Measurements from ENCODE around the gene CUL9.

CUL9 gene

GRCh38 chr6:43180058-43180457, 1.9 kb upstream of the CUL9 start:
- no peaks in the 10 kb centered on the region for H3K9me3 ChIP-seq (ENCODE audit: control extremely low read depth in 1 of 5, control insufficient read depth in 4 of 5, insufficient read depth in 2 of 5, low read depth in 1 of 5, low read length in 4 of 5)
- no peaks in the 10 kb centered on the region for H3K27me3 ChIP-seq (replicated peaks in 2 of 5; ENCODE audit: control insufficient read depth in 4 of 5, insufficient read depth in 5 of 5, low read length in 4 of 5)
- no peak overlapping the region for H3K27ac ChIP-seq (ENCODE audit: insufficient read depth in 1 of 2, low read depth in 1 of 2, low read length in 2 of 2, poor library complexity in 1 of 2, severe bottlenecking in 2 of 2)
- CTCF ChIA-PET = no interaction called here
- H3K4me3 ChIP-seq (ENCODE audit: control insufficient read depth in 1 of 7, extremely low read depth in 1 of 7, insufficient read depth in 4 of 7, low read depth in 2 of 7, low read length in 6 of 7) = no peak overlapping the region
- H3K36me3 ChIP-seq (ENCODE audit: control insufficient read depth in 4 of 4, insufficient read depth in 4 of 4, low read length in 3 of 4) = peaks cover 7 to 52% (median 33%) of the 10 kb centered on the region in 4 experiments
- DNase-seq = no peak
- H3K4me1 ChIP-seq (ENCODE audit: control extremely low read depth in 1 of 4, control insufficient read depth in 4 of 4, insufficient read depth in 4 of 4, low read length in 3 of 4) = peaks cover 5 to 30% (median 22%) of the 10 kb centered on the region in 4 experiments
- WGBS (ENCODE audit: insufficient coverage) = 94% methylated on average over 5 of the region's 7 CpGs
- POLR2A ChIA-PET = no interaction called here

GRCh38 chr6:43180985-43181384, 1.0 kb upstream of the CUL9 start:
- 100% methylated on average over 2 of the region's 5 CpGs for WGBS (ENCODE audit: insufficient coverage)
- CTCF ChIA-PET = interaction anchor here (0.8 kb wide), 1 partner anchor 11 kb away, joined by 3 read pairs; no protein-coding TSS in a partner anchor

GRCh38 chr6:43181621-43181941, 415 bp upstream of the CUL9 start:
- ChIA-PET POLR2A (interaction anchor here (1.0 kb wide), 1 partner anchor 10 kb away, joined by 3 read pairs; the partner anchor contains the start of gene SRF), CTCF (interaction anchor here (1.2 to 2.4 kb wide), 3 partner anchors 8 to 19 kb away, joined by 4 to 7 read pairs (median 6); no protein-coding TSS in a partner anchor)
- Histone ChIP-seq H3K4me3 (ENCODE audit: control insufficient read depth in 1 of 7, extremely low read depth in 1 of 7, insufficient read depth in 4 of 7, low read depth in 2 of 7, low read length in 6 of 7) (peak overlapping the region in 6 of 7 experiments; percentile 72 to 95 (median 78)), H3K9me3 (ENCODE audit: control extremely low read depth in 1 of 5, control insufficient read depth in 4 of 5, insufficient read depth in 2 of 5, low read depth in 1 of 5, low read length in 4 of 5) (no peaks in the 10 kb centered on the region), H3K27ac (ENCODE audit: insufficient read depth in 1 of 2, low read depth in 1 of 2, low read length in 2 of 2, poor library complexity in 1 of 2, severe bottlenecking in 2 of 2) (peak overlapping the region in 1 of 2 experiments; percentile 67), H3K36me3 (ENCODE audit: control insufficient read depth in 4 of 4, insufficient read depth in 4 of 4, low read length in 3 of 4) (peaks cover 5 to 51% (median 36%) of the 10 kb centered on the region in 4 experiments), H3K4me1 (ENCODE audit: control extremely low read depth in 1 of 4, control insufficient read depth in 4 of 4, insufficient read depth in 4 of 4, low read length in 3 of 4) (peaks cover 0 to 21% (median 18%) of the 10 kb centered on the region in 4 experiments), H3K27me3 (replicated peaks in 2 of 5; ENCODE audit: control insufficient read depth in 4 of 5, insufficient read depth in 5 of 5, low read length in 4 of 5) (no peaks in the 10 kb centered on the region)
- DNase-seq = no peak
- WGBS (ENCODE audit: insufficient coverage) = 72% methylated on average over 9 of the region's 9 CpGs

More at GRCh38 chr6:43180985-43181384, 1.0 kb upstream of the CUL9 start:
- Histone ChIP-seq H3K36me3 (ENCODE audit: control insufficient read depth in 4 of 4, insufficient read depth in 4 of 4, low read length in 3 of 4) (peaks cover 5 to 51% (median 34%) of the 10 kb centered on the region in 4 experiments), H3K27ac (ENCODE audit: insufficient read depth in 1 of 2, low read depth in 1 of 2, low read length in 2 of 2, poor library complexity in 1 of 2, severe bottlenecking in 2 of 2) (no peak overlapping the region), H3K4me3 (ENCODE audit: control insufficient read depth in 1 of 7, extremely low read depth in 1 of 7, insufficient read depth in 4 of 7, low read depth in 2 of 7, low read length in 6 of 7) (no peak overlapping the region), H3K4me1 (ENCODE audit: control extremely low read depth in 1 of 4, control insufficient read depth in 4 of 4, insufficient read depth in 4 of 4, low read length in 3 of 4) (peaks cover 0 to 21% (median 18%) of the 10 kb centered on the region in 4 experiments), H3K27me3 (replicated peaks in 2 of 5; ENCODE audit: control insufficient read depth in 4 of 5, insufficient read depth in 5 of 5, low read length in 4 of 5) (no peaks in the 10 kb centered on the region), H3K9me3 (ENCODE audit: control extremely low read depth in 1 of 5, control insufficient read depth in 4 of 5, insufficient read depth in 2 of 5, low read depth in 1 of 5, low read length in 4 of 5) (no peaks in the 10 kb centered on the region)
- POLR2A ChIA-PET = no interaction called here
- no peak for DNase-seq

- no peak for DNase-seq
- H3K27ac ChIP-seq (ENCODE audit: insufficient read depth in 1 of 2, low read depth in 1 of 2, low read length in 2 of 2, poor library complexity in 1 of 2, severe bottlenecking in 2 of 2) = peak overlapping the region in 1 of 2 experiments; percentile 67
- H3K4me1 ChIP-seq (ENCODE audit: control extremely low read depth in 1 of 4, control insufficient read depth in 4 of 4, insufficient read depth in 4 of 4, low read length in 3 of 4) = peaks cover 0 to 21% (median 18%) of the 10 kb centered on the region in 4 experiments
- peaks cover 9 to 57% (median 46%) of the 10 kb centered on the region in 4 experiments for H3K36me3 ChIP-seq (ENCODE audit: control insufficient read depth in 4 of 4, insufficient read depth in 4 of 4, low read length in 3 of 4)
- 93% methylated on average over 1 of the region's 4 CpGs for WGBS (ENCODE audit: insufficient coverage)
- no peaks in the 10 kb centered on the region for H3K27me3 ChIP-seq (replicated peaks in 2 of 5; ENCODE audit: control insufficient read depth in 4 of 5, insufficient read depth in 5 of 5, low read length in 4 of 5)
- POLR2A ChIA-PET = no interaction called here
- H3K4me3 ChIP-seq (ENCODE audit: control insufficient read depth in 1 of 7, extremely low read depth in 1 of 7, insufficient read depth in 4 of 7, low read depth in 2 of 7, low read length in 6 of 7) = peak overlapping the region in 2 of 7 experiments; percentile 72 to 95
- no peaks in the 10 kb centered on the region for H3K9me3 ChIP-seq (ENCODE audit: control extremely low read depth in 1 of 5, control insufficient read depth in 4 of 5, insufficient read depth in 2 of 5, low read depth in 1 of 5, low read length in 4 of 5)
- CTCF ChIA-PET = interaction anchor here (1.0 to 2.4 kb wide), 4 partner anchors 10 to 36 kb away, joined by 3 to 8 read pairs (median 6); partner anchors contain the start of gene SRF
Measured at GRCh38 chr6:43183441-43183840, 1.4 kb downstream of the CUL9 start.

- Histone ChIP-seq H3K27me3 (replicated peaks in 2 of 5; ENCODE audit: control insufficient read depth in 4 of 5, insufficient read depth in 5 of 5, low read length in 4 of 5) (no peaks in the 10 kb centered on the region), H3K4me1 (ENCODE audit: control extremely low read depth in 1 of 4, control insufficient read depth in 4 of 4, insufficient read depth in 4 of 4, low read length in 3 of 4) (peaks cover 0 to 21% (median 18%) of the 10 kb centered on the region in 4 experiments), H3K9me3 (ENCODE audit: control extremely low read depth in 1 of 5, control insufficient read depth in 4 of 5, insufficient read depth in 2 of 5, low read depth in 1 of 5, low read length in 4 of 5) (no peaks in the 10 kb centered on the region), H3K27ac (ENCODE audit: insufficient read depth in 1 of 2, low read depth in 1 of 2, low read length in 2 of 2, poor library complexity in 1 of 2, severe bottlenecking in 2 of 2) (no peak overlapping the region), H3K4me3 (ENCODE audit: control insufficient read depth in 1 of 7, extremely low read depth in 1 of 7, insufficient read depth in 4 of 7, low read depth in 2 of 7, low read length in 6 of 7) (no peak overlapping the region), H3K36me3 (ENCODE audit: control insufficient read depth in 4 of 4, insufficient read depth in 4 of 4, low read length in 3 of 4) (peaks cover 8 to 50% (median 40%) of the 10 kb centered on the region in 4 experiments)
- DNase-seq = no peak
- 98% methylated on average over 19 of the region's 21 CpGs for WGBS (ENCODE audit: insufficient coverage)
- ChIA-PET POLR2A (no interaction called here), CTCF (interaction anchor here (0.6 to 1.6 kb wide), 3 partner anchors 13 to 321 kb away, joined by 3 to 8 read pairs (median 3); partner anchors contain the start of gene SRF)
Measured at GRCh38 chr6:43184268-43184985, 2.4 kb downstream of the CUL9 start.

GRCh38 chr6:43185391-43185985, 3.5 kb downstream of the CUL9 start:
- 100% methylated on average over 5 of the region's 5 CpGs for WGBS (ENCODE audit: insufficient coverage)
- H3K36me3 ChIP-seq (ENCODE audit: control insufficient read depth in 4 of 4, insufficient read depth in 4 of 4, low read length in 3 of 4) = peaks cover 8 to 52% (median 41%) of the 10 kb centered on the region in 4 experiments
- H3K9me3 ChIP-seq (ENCODE audit: control extremely low read depth in 1 of 5, control insufficient read depth in 4 of 5, insufficient read depth in 2 of 5, low read depth in 1 of 5, low read length in 4 of 5) = no peaks in the 10 kb centered on the region
- H3K4me3 ChIP-seq (ENCODE audit: control insufficient read depth in 1 of 7, extremely low read depth in 1 of 7, insufficient read depth in 4 of 7, low read depth in 2 of 7, low read length in 6 of 7) = no peak overlapping the region
- no peak for DNase-seq
- no peak overlapping the region for H3K27ac ChIP-seq (ENCODE audit: insufficient read depth in 1 of 2, low read depth in 1 of 2, low read length in 2 of 2, poor library complexity in 1 of 2, severe bottlenecking in 2 of 2)
- H3K4me1 ChIP-seq (ENCODE audit: control extremely low read depth in 1 of 4, control insufficient read depth in 4 of 4, insufficient read depth in 4 of 4, low read length in 3 of 4) = peaks cover 0 to 21% (median 18%) of the 10 kb centered on the region in 4 experiments
- CTCF ChIA-PET = interaction anchor here (0.6 to 1.5 kb wide), 3 partner anchors 16 to 320 kb away, joined by 3 read pairs; no protein-coding TSS in a partner anchor
- POLR2A ChIA-PET = no interaction called here
- H3K27me3 ChIP-seq (replicated peaks in 2 of 5; ENCODE audit: control insufficient read depth in 4 of 5, insufficient read depth in 5 of 5, low read length in 4 of 5) = no peaks in the 10 kb centered on the region

GRCh38 chr6:43186019-43186418, 4.0 kb downstream of the CUL9 start:
- H3K36me3 ChIP-seq (ENCODE audit: control insufficient read depth in 4 of 4, insufficient read depth in 4 of 4, low read length in 3 of 4) = peaks cover 8 to 53% (median 38%) of the 10 kb centered on the region in 4 experiments
- H3K27me3 ChIP-seq (replicated peaks in 2 of 5; ENCODE audit: control insufficient read depth in 4 of 5, insufficient read depth in 5 of 5, low read length in 4 of 5) = no peaks in the 10 kb centered on the region
- no peak for DNase-seq
- H3K27ac ChIP-seq (ENCODE audit: insufficient read depth in 1 of 2, low read depth in 1 of 2, low read length in 2 of 2, poor library complexity in 1 of 2, severe bottlenecking in 2 of 2) = no peak overlapping the region
- H3K4me3 ChIP-seq (ENCODE audit: control insufficient read depth in 1 of 7, extremely low read depth in 1 of 7, insufficient read depth in 4 of 7, low read depth in 2 of 7, low read length in 6 of 7) = no peak overlapping the region
- H3K9me3 ChIP-seq (ENCODE audit: control extremely low read depth in 1 of 5, control insufficient read depth in 4 of 5, insufficient read depth in 2 of 5, low read depth in 1 of 5, low read length in 4 of 5) = no peaks in the 10 kb centered on the region
- WGBS (ENCODE audit: insufficient coverage) = 98% methylated on average over 9 of the region's 14 CpGs
- peaks cover 0 to 21% (median 18%) of the 10 kb centered on the region in 4 experiments for H3K4me1 ChIP-seq (ENCODE audit: control extremely low read depth in 1 of 4, control insufficient read depth in 4 of 4, insufficient read depth in 4 of 4, low read length in 3 of 4)
- ChIA-PET POLR2A (no interaction called here), CTCF (interaction anchor here (0.7 kb wide), 1 partner anchor 16 kb away, joined by 3 read pairs; no protein-coding TSS in a partner anchor)
